C1 segment of cervical spinal cord (tissue), 14 donors: ENCODE measurements around the gene TF.

Source experiments
- DNase-seq, 14 donors: peaks; one replicate each; lab custom pipeline; 2025; lab: John Stamatoyannopoulos, UW

TF gene

DNA sequence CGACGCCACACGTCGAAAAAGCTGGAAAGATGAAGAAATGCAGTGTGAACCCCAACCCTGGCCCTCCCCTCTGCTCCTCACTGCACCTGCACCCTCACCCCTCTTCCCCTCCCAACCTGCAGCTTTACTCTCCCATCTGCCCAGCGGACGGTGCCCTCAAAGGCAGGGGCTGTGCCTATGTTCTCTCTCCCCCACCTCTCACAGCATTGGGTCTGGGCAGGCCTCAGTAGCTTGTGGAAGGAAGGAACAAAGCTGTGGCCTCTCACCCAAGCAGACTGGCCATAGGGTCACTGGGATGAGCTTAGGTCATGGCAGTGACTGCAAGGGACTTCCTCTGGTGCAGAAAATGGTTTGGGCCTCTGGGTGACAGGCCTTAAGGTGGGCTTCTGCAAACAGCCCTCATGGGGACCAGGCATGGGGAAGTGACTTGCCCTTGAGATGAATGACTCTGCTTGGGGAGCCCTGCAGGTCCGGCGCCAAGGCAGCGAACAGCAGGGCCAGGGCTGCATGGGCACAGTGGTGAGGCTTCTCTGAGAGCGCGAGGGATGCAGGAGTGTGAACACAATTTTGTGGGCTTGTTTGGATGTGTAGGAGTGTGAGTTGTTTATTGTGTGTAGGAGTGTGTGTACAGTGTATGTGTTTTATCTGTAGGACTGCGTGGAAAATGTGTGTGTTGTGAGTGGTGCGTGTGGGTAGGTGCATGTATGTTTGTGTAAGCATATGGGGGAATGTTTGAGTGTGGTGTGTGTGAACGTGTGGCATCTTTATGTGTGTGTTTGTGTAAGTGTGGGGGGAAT is 88.6 kb downstream of the TF start:
- no peak for DNase-seq

DNA sequence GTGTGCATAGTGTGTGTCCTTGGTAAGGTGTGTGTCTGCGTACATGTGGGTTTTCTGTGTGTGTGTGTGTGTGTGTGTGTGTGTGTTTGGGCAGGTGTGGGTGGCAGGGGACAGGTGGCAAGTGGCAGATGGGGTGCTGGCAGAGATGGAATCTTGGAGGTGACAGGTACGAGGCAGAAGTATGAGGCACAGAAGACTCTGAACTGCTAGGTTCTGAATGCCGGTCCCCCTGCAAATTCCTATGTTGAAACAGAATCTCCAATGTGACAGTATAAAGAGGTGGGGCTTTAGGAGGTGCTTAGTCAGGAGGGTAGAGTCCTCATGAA is 89.2 kb downstream of the TF start:
- DNase-seq, result no peak

DNA sequence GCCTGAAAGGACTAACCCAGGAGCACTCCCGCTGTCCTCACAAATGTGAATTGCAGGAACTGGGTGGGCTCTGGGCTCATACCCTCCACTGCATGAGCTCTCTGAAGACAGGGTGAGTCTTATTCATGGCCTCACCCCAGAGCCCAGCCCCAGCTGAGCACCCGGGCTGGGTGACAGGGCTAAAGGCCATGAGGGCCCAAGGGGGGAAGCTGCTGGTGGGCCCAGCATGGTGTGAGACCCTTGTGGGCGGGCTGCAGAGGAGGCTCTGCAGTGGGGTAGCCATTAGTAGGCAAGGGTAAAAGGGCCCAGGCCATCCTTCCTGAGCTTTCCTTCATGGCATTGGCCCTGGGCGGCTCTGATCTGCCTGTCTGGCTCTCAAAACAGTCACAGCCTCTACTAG is 89.8 kb downstream of the TF start:
- no peak for DNase-seq

DNA sequence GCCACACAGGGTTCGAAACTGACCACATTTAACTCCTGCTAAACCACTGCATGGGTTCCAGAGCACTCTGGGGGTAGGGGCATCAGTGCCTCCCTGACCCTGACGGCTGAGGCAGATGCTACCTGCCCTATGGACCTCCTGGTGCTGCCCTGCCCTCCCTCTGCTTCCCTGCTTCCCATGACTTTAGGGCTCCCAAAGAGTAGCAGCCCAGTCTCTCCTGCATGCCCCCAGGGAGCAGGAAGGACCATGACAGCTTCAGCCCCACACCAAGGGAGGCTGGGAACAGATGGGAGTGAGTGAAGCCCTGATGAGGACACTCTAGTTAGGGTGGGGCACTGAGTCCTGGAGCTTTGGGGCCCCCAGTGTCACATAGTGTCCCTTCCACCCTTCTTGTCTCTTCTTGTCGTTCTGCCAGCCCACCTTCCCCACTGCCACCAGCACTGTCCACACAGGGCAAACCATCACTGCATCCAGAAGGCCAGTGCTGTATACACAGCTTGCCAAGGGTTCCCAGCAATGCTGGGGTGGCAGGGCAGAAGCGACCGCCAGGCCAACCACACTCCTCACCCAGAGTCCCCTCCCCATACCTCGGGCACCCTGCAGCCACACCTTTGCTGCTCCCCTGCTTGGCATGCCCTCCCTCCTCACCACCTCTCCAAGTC is 90.4 kb downstream of the TF start:
- DNase-seq, result no peak

DNA sequence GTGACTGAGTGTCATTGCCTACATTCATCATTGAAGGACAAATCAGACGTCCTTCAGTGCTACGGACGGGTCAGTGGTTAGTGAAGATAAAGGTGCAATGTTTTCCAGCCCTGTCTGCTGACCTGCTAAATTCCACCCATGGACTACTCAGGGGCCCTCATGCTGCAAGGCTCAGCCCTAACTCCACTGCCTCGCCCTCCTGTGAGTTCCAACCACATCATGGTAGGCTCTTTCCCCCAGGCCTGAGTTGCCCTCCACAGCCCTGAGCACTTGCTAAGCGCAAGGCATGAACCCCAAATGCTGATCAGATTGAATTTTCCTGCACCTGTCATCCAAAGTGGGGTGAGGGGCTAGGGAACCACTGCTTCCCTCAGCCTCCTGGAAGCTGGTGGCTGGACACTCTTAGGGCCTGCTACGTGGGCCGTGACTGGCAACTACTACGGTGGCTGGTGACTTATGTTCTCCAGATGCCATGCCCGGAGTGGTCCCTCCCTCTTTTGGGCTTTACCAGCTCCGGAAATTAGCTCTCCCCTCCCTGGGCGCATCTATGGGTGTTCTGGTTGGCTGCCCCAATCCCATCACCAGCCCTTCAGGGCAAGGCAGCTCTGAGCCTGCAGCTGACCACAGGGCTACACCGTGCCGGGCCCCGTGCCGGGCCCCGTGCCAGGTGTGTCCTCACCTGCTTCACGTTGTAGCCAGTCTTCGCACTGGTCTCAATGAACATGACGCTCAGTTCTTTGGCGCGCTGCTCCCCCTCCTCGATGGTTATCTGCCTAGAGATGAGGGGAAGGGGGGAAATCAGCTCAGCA is 91.5 kb downstream of the TF start:
- no peak for DNase-seq

DNA sequence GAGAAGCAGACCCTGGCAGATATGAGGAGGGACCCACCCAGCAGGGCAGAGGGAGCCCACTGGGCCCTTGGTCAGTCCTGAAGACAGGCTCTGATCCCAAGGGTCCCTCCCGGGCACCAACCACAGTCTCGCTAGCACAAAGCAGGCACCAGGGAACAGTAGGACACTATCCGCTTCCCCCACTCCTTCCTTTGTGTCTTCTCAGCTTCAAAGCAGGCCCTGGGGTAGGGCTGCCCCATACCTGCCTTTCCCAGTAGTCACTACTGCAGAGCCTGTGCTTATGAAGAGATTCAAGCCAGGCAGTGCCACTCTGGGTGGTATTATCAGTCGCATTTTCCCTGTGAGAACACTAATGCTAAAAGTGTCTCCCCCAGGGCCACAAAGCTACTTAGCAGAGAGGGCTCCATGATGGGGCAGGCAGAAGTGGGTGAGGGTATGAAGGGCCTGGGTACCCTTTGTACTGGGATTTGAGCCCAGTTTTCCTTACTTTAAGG is 92.2 kb downstream of the TF start:
- DNase-seq, result no peak

DNA sequence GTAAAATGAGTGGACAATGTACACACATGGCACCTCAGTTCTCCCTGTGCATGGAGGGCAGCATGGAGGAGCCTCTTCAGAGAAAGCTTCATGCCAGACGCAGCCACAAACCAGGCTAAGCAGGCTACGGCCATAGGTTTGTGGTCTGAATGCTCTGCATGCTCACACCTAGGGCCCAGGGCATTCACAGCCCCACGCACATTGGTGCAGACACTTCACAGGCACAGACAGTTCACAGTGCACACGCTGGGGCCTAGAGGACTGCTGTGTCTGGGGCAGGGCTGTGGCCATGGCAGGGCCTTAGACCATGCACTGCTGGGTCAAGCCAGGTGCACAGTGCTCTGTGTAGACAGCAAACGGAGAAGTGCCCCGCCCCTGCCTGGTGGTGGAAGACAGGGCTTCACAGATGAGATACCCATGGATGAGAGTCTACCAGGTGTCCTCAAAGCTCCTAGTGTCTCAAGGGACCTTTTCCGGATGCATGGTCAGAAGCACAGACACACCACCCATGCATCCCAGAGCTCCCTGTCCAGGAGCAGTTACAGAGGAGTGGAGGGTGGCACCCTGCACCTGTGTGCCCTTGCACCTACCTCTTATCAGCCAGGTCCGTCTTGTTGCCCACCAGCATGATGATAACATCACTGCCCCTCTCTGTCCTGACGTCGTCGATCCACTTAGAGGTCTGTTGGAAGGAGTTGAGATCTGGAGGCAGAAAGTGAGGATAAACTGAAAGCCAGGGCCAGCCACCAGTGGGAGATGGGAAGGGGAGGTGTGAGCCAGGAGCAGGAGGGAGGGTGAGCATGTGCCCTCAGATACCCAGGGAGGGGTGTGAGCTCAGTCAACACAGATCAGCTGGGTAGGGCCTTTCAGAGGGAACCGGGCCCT is 93.0 kb downstream of the TF start:
- no peak for DNase-seq

DNA sequence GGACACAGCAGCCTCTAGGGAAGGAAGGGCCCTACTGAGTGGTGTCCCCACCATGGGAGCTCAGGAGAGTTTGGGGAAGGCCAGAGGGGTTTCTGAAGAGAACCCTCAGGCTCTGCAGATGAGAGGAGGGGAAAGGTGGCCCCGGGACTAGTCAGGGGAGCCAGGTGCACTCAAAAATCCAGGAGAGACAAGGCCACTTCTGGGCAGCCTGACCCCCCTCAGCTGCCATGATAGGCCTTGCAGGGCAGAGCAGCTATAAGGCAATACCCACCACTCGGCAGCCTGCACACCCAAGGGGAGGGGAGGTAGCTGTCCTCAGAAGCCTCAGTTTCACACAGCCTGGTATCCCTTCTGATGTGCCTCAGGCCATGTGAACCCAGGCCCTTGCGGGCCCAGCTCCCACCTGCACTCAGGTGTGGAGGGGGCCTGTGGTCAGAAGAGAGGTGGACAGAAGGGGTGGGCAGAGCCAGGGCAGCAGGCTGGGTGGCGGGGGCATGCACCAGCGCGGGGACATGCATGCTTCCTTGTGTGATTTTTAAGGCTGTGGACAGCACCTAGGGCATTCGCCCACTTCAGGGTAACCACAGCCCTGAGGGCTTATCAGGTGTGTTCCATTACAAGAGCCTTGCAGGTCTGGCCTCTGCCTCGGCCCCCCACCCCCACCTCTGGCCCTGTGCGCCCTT is 94.0 kb downstream of the TF start:
- DNase-seq, result no peak

DNA sequence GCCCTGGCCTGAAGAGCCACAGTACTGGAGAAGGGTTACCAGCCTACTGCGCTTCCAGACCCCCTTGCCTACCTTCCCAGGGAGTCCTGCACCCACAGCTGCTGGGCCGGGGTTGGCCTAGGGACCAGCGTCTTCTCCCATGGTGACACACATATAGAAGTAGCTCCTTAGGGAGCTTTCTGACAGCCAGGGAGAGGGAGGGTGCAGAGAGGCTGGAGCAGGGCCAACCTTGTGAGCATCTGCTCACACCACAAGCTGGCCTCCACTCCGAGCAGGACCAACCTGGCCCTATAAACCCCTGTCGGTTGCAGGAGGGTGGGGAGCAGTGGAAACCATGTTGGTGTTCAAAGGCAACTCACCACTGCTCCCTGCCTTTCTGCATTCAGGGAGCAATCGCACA is 94.6 kb downstream of the TF start:
- DNase-seq, result no peak

DNA sequence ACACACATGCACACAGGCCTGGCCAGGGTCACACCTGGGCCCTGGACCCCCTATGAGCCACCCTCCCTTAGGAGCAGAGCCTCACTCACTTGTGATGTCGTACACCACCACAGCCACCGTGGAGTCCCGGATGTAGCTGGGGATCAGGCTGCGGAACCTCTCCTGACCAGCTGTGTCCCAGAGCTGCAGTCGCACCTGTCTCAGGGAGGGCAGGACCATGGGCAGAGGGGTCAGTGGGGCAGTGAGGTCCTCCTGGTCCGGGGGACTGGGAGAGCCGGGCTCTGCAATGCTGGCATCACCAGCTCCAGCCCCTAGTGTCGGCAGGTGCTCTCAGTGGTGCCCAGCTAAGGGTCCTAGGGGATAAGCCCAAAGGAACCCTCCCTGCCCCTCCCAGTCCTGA is 95.0 kb downstream of the TF start:
- no peak for DNase-seq

DNA sequence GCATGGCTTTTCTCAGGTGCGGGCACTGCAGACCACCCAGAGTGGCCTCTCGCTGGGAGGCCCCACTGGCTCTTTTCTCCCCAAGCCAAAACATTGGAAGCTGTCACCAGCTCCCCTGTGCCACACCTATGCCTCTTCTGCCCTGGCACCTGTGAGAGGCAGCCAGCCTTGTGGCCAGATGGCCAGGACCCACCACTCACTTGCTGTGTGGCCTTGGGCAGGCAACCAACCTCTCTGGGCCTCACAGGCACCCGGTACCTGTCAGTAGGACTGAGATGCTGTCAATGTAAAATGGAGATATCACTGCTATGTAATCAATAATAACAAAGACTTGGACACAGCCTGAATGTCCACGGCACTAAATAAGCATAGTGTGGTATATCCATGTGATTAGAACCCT is 96.0 kb downstream of the TF start:
- DNase-seq, result no peak

DNA sequence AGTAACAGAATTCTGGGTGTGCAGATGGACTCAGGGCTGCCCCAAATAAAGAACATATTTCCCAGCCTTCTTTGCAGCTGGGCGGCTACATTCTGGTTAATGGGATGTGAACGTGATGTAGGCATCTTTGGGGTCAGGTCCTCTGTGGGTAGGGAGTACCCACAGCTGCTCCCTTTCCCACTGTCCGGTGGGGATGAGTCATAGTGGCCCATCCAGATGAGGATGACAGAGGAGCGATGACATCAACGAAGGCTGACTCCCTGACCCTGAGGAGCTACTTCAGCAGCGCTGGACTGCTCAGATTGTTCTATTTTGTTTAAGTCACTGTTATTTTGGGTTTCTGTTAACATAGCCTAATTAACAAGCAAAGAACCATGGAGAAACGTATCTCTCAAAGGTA is 97.4 kb downstream of the TF start:
- no peak for DNase-seq

DNA sequence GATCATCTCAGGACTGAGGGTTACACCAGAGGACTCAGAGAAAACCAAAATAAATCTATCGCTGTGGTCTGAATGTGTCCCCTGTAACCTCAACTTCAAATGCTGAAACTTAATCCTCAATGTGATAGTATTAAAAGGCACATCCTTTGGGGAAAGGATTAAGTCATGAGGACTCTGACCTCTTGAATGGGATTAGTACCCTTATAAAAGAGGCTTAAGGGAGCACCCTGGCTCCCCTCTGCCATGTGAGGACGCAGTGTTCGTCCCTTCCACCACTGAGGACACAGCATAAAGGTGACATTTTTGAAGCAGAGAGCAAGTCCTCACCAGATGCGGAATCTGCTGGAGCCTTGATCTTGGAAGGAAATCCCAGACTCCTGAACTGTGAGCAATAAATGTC is 98.9 kb downstream of the TF start:
- DNase-seq, result no peak
